GM19463 (cell line): ENCODE results near the gene CTNNBIP1.

Source experiments
- ATAC-seq: cut with Tn5 transposase; IDR thresholded peaks from one replicate; pipeline ENCODE4 v1.9.1; 2021; ENCODE audit warnings: mild to moderate bottlenecking, moderate library complexity; ENCODE audit not compliant: unreplicated experiment

Gene CTNNBIP1

GRCh38 chr1:9859281-9860014 is 50.6 kb downstream of the CTNNBIP1 start:
- ATAC-seq, result no peak

- no peak for ATAC-seq
These were observed 51.6 kb downstream of the CTNNBIP1 start for GRCh38 chr1:9858293-9859035.

- no peak for ATAC-seq
These were observed 54.9 kb downstream of the CTNNBIP1 start for GRCh38 chr1:9855186-9855585.

GRCh38 chr1:9853249-9853595 is 56.8 kb downstream of the CTNNBIP1 start:
- no peak for ATAC-seq

GRCh38 chr1:9852410-9853248 is 57.4 kb downstream of the CTNNBIP1 start:
- no peak for ATAC-seq

GRCh38 chr1:9852004-9852403 is 58.1 kb downstream of the CTNNBIP1 start:
- no peak for ATAC-seq

GRCh38 chr1:9850442-9851162 is 59.5 kb downstream of the CTNNBIP1 start:
- no peak for ATAC-seq

GRCh38 chr1:9849691-9850441 is 60.2 kb downstream of the CTNNBIP1 start:
- ATAC-seq, result no peak

- ATAC-seq, result no peak
These were observed 62.0 kb downstream of the CTNNBIP1 start for GRCh38 chr1:9848022-9848421.

- ATAC-seq, result no peak
These were observed 62.8 kb downstream of the CTNNBIP1 start for GRCh38 chr1:9847269-9847668.

- no peak for ATAC-seq
These were observed 63.4 kb downstream of the CTNNBIP1 start for GRCh38 chr1:9846611-9847171.

GRCh38 chr1:9845914-9846313 is 64.2 kb downstream of the CTNNBIP1 start:
- no peak for ATAC-seq

GRCh38 chr1:9844756-9845155 is 65.3 kb downstream of the CTNNBIP1 start:
- ATAC-seq, result no peak

GRCh38 chr1:9844106-9844505 is 66.0 kb downstream of the CTNNBIP1 start:
- ATAC-seq, result no peak

- ATAC-seq, result no peak
These were observed 66.5 kb downstream of the CTNNBIP1 start for GRCh38 chr1:9843576-9843945.

- no peak for ATAC-seq
These were observed 67.1 kb downstream of the CTNNBIP1 start for GRCh38 chr1:9842781-9843575.

GRCh38 chr1:9842073-9842711 is 67.9 kb downstream of the CTNNBIP1 start:
- ATAC-seq, result no peak

GRCh38 chr1:9841460-9841859 is 68.6 kb downstream of the CTNNBIP1 start:
- no peak for ATAC-seq

GRCh38 chr1:9840176-9840575 is 69.9 kb downstream of the CTNNBIP1 start:
- ATAC-seq, result no peak
